Activated T-cell treated with anti-CD3 and anti-CD28 coated beads, Interleukin-2, amount 50 U/mL, for 4 hours (primary cell): Measurements from ENCODE around the gene AGPAT2. TPM values are rescaled to one million over a fixed set of nuclear protein-coding genes. Genes with fewer than 3 reads are reported as not detected.
A peak's percentile ranks its signal among the peaks of the same experiment; 100 is the strongest.
"Not testable (repeated sequence)": the region's sequence is repeated elsewhere in the genome, so short reads cannot be mapped to it uniquely, and the experiment has no call there.

Experiments used
- ATAC-seq, 2 donors: fragments of 200-7000 bp; cut with Tn5 transposase; one replicate each; pipeline ENCODE4 v1.10.0; 2021
- DNase-seq: peaks from one replicate; pipeline ENCODE4 v3.0.0-alpha.2; 2020
- H3K27me3 Mint-ChIP-seq: one replicate; pipeline ENCODE4 v1.8.0; 2021; ENCODE audit warnings: low read depth, mixed read lengths
- H3K36me3 Mint-ChIP-seq: one replicate; pipeline ENCODE4 v1.8.0; 2022; ENCODE audit warnings: mixed read lengths; ENCODE audit not compliant: insufficient read depth
- H3K4me1 Mint-ChIP-seq: one replicate; pipeline ENCODE4 v1.8.0; 2021; ENCODE audit warnings: low read depth, mixed read lengths
- H3K4me3 Mint-ChIP-seq: one replicate; pipeline ENCODE4 v1.8.0; 2021; ENCODE audit warnings: mild to moderate bottlenecking, moderate library complexity, mixed read lengths
- H3K9me3 Mint-ChIP-seq: one replicate; pipeline ENCODE4 v1.8.0; 2021; ENCODE audit warnings: mixed read lengths
- total RNA-seq, 3 donors: library from RNA; stranded (reverse); gene quantifications; one replicate each; pipeline ENCODE4 v1.2.1, GENCODE V29; 2021

Gene AGPAT2
- total RNA-seq, 3 donors from 2014 or later: 11.4 to 14.3 (median 11.7) TPM

GRCh38 chr9:136640171-136641111, 46.8 kb downstream of the AGPAT2 start:
- no peak for DNase-seq
- ATAC-seq: no peak
- peaks cover 22% of the 10 kb centered on the region for H3K27me3 Mint-ChIP-seq
- H3K4me1 Mint-ChIP-seq: peaks cover 3% of the 10 kb centered on the region
- no peaks in the 10 kb centered on the region for H3K36me3 Mint-ChIP-seq
- H3K9me3 Mint-ChIP-seq: no peaks in the 10 kb centered on the region
- no peak overlapping the region for H3K4me3 Mint-ChIP-seq

GRCh38 chr9:136634904-136635303, 52.4 kb downstream of the AGPAT2 start:
- ATAC-seq (no peak), DNase-seq (no peak)
- no peaks in the 10 kb centered on the region for H3K27me3 Mint-ChIP-seq
- no peak overlapping the region for H3K4me3 Mint-ChIP-seq
- H3K9me3 Mint-ChIP-seq: no peaks in the 10 kb centered on the region
- peaks cover 2% of the 10 kb centered on the region for H3K4me1 Mint-ChIP-seq
- H3K36me3 Mint-ChIP-seq: no peaks in the 10 kb centered on the region

DNA sequence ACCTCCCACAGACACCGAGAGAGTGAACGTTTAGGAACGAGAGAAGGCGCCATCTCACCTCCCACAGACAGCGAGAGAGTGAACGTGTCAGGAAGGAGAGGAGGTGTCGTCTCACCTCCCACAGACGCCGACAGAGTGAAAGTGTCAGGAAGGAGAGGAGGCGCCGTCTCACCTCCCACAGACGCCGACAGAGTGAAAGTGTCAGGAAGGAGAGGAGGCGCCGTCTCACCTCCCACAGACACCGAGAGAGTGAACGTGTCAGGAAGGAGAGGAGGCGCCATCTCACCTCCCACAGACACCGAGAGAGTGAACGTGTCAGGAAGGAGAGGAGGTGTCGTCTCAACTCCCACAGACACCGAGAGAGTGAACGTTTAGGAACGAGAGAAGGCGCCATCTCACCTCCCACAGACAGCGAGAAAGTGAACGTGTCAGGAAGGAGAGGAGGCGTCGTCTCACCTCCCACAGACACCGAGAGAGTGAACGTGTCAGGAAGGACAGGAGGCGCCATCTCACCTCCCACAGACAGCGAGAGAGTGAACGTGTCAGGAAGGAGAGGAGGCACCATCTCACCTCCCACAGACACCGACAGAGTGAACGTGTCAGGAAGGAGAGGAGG, 54.7 kb downstream of the AGPAT2 start:
- not testable (repeated sequence) for H3K36me3 Mint-ChIP-seq, H3K27me3 Mint-ChIP-seq, ATAC-seq, H3K4me3 Mint-ChIP-seq, H3K9me3 Mint-ChIP-seq, H3K4me1 Mint-ChIP-seq
- peak; percentile 27 for DNase-seq

GRCh38 chr9:136632072-136632471, 55.2 kb downstream of the AGPAT2 start:
- H3K27me3 Mint-ChIP-seq, ATAC-seq, H3K4me1 Mint-ChIP-seq, H3K36me3 Mint-ChIP-seq, H3K4me3 Mint-ChIP-seq, H3K9me3 Mint-ChIP-seq, DNase-seq: not testable (repeated sequence)

DNA sequence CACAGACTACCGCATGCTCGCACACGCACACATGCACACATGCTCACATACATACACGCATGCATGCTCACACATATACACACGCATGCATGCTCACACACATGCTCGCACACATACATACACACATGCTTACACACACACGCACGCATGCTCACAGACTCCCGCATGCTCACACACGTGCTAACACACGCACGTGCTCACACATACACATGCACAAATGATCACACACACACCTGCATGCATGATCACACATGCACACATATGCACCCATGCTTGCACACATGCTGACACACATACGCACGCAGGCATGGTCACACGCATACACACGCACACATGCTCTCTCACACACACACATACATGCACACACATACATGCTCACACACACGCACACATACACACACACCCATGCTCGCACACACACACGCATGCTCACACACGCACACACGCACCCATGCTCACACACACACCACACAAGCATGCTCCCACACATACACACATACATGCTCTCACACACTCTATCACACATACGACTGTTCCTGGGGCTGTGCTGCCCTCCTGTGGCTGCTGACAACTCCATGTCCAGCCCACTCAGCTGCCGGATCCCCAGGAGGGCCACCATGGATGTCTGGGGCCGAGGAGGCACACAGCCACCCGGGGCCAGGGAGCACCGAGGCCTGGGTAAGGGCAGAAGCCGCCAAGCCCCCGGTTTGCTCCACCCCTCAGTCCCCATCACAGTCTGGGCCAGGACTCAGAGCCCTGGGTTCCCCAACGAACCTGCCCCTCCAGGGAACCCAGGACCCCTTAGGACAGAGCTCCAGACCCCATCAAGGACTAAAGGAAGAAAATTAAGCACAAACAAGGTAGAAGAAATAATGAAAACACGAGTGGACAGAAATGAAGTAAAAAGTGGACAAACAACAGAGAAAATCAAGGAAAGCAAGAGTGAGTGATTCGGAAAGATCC, 55.9 kb downstream of the AGPAT2 start:
- H3K4me1 Mint-ChIP-seq: peaks cover 5% of the 10 kb centered on the region
- no peaks in the 10 kb centered on the region for H3K9me3 Mint-ChIP-seq
- peak; percentile 73 for DNase-seq
- H3K36me3 Mint-ChIP-seq: no peaks in the 10 kb centered on the region
- H3K27me3 Mint-ChIP-seq: peaks cover 4% of the 10 kb centered on the region
- H3K4me3 Mint-ChIP-seq: no peak overlapping the region
- peak; percentile 79 to 86 for ATAC-seq

DNA sequence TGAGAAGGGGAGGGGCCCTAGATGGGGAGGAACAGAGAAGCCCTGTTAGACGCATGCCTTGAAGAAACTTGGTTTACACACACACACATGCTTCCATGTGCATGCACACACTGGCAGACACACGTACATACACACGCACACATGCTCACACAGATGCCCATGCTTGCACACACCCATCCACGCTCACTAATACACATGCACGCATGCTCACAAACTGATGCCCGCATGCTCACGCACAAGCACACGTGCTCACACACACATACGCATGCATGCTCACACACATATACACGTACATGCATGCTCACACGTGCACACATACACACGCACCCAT, 56.6 kb downstream of the AGPAT2 start:
- no peak for DNase-seq
- no peak for ATAC-seq
- Mint-ChIP-seq H3K4me1 (peaks cover 5% of the 10 kb centered on the region), H3K9me3 (no peaks in the 10 kb centered on the region), H3K27me3 (peaks cover 6% of the 10 kb centered on the region), H3K36me3 (no peaks in the 10 kb centered on the region), H3K4me3 (no peak overlapping the region)

- no peak overlapping the region for H3K4me3 Mint-ChIP-seq
- peak; percentile 52 for DNase-seq
- H3K36me3 Mint-ChIP-seq: no peaks in the 10 kb centered on the region
- no peaks in the 10 kb centered on the region for H3K9me3 Mint-ChIP-seq
- peaks cover 11% of the 10 kb centered on the region for H3K27me3 Mint-ChIP-seq
- peak in 1 of 2 donors; percentile 28 for ATAC-seq
- peaks cover 5% of the 10 kb centered on the region for H3K4me1 Mint-ChIP-seq
These were observed 57.2 kb downstream of the AGPAT2 start for GRCh38 chr9:136629879-136630661.

DNA sequence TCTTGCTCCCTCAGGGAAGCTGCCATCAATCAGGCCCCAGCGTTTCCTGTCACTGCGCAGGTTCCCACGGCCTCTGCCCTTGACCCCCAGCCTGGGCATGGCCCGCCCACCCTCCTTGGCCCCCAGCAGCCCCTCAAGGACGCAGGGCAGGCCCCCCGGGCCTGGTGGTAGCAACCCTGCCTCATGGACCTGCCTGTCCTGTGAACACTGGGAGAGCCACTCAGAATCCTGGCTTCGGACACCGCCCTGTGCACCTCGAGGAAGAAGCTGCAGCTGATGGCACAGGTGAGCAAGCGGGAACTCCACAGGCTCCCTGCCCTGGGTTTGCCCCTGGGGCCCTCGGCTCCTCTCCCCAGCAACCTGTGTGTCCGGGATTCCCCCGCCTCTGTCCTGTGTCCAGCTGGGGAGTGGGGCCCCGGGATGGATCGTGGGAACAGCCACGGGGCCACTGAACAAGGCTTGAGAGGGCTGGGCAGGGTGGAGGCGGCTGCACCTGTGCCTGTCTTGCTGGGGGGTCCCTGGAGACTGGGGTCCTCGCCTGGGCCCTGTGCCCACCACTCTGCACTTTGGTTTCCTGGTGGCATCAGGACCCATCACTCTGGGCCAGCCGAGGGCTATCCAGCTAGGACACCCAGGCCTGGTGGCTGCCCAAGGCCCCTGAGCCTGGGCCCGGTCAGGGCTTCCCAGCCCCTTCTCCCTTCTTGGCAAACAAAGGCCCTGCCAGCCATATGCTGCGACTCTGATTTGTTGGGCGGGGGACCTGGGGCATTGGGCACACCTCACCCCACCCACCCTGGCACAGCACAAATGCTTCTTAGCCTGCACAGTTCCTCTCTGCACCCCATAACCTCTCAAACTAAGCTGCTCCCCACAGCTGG, 58.0 kb downstream of the AGPAT2 start:
- Mint-ChIP-seq H3K4me1 (peaks cover 5% of the 10 kb centered on the region), H3K9me3 (no peaks in the 10 kb centered on the region), H3K27me3 (peaks cover 11% of the 10 kb centered on the region), H3K36me3 (no peaks in the 10 kb centered on the region), H3K4me3 (no peak overlapping the region)
- no peak for ATAC-seq
- no peak for DNase-seq

GRCh38 chr9:136628268-136628667, 59.0 kb downstream of the AGPAT2 start:
- Mint-ChIP-seq H3K27me3 (peaks cover 11% of the 10 kb centered on the region), H3K36me3 (no peaks in the 10 kb centered on the region), H3K4me1 (peaks cover 5% of the 10 kb centered on the region), H3K9me3 (no peaks in the 10 kb centered on the region), H3K4me3 (no peak overlapping the region)
- ATAC-seq (no peak), DNase-seq (no peak)

DNA sequence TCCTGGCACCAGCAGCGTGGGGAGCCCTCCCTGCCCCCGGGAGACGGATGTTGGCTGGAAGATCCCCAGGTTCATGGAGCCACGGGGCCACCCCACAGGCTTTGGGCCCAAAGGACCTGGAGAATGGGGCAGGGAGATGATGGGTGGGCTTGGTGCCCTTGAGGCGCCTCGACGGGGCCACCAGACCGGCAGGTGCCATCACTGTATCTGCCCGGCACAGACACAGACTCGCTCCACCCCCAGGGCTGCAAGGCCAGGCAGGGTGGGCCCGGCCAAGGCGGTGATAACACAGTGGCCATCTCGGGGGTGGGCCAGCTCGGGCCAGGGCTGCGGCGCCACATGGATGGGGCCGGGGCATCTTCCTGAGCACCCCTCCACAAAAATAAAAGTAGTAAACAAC, 59.6 kb downstream of the AGPAT2 start:
- no peak for DNase-seq
- Mint-ChIP-seq H3K4me3 (no peak overlapping the region), H3K27me3 (peaks cover 11% of the 10 kb centered on the region)

DNA sequence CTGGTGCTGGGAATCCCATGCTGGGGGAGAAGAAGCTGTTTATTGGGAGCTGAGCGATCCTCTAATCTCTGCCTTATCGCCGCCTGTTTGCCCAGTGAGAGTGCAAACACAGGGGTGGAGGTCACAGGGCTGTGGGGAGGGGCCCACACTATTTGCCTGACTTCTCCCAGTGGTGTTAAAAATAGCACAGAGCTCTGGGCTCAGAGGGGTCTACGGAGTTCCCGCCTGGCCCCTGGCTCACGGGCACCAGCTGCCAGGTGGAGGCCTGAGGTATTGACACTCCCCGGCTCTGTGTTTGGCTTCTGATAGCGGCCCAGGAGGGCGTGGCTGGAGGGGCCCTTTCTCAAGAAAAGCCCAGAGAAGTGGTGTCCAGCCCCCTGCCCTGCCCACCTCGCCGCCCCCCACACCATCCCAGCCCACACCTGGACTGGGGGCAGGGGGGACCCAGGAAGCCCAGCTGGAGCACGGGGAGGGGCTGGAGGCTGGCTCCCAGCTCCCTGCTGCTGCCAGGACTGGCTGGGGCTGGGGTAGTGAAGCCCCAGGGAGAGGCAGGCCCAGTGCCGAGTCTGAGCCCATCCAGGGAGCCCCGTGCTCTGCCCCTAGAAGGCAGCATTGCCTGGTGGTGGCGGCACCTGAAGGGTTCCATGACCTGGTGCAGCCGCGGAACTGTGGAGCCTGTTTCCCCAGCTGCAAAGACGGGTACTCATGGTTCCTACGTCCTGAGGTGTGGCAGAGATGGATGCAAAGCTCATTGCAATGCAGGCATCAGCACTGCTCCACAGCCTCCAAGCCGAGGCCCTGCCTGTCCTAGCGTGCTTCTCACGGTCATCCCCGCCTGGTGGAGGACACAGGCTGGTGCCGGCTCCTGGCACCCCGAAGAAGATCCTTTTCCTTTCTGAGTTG, 60.3 kb downstream of the AGPAT2 start:
- Mint-ChIP-seq H3K27me3 (peaks cover 11% of the 10 kb centered on the region), H3K36me3 (no peaks in the 10 kb centered on the region), H3K9me3 (no peaks in the 10 kb centered on the region), H3K4me3 (no peak overlapping the region), H3K4me1 (peaks cover 5% of the 10 kb centered on the region)
- ATAC-seq (no peak), DNase-seq (no peak)

More for the DNA sequence above, 59.6 kb downstream of the AGPAT2 start:
- Mint-ChIP-seq H3K9me3 (no peaks in the 10 kb centered on the region), H3K4me1 (peaks cover 5% of the 10 kb centered on the region), H3K36me3 (no peaks in the 10 kb centered on the region)
- ATAC-seq: no peak

GRCh38 chr9:136626066-136626725, 61.1 kb downstream of the AGPAT2 start:
- ATAC-seq: no peak
- Mint-ChIP-seq H3K4me1 (peaks cover 5% of the 10 kb centered on the region), H3K27me3 (peaks cover 11% of the 10 kb centered on the region), H3K9me3 (no peaks in the 10 kb centered on the region), H3K4me3 (no peak overlapping the region), H3K36me3 (no peaks in the 10 kb centered on the region)
- DNase-seq: no peak
